Eye (tissue), 1 donor: ENCODE measurements around the gene TMEM236.

ENCODE experiments used
- DNase-seq: peaks from one replicate; pipeline ENCODE4 v3.0.0-alpha.2; 2015

TMEM236 gene

GRCh38 chr10:17789396-17789795, 37.4 kb downstream of the TMEM236 start:
- DNase-seq: no peak

GRCh38 chr10:17790651-17791050, 38.6 kb downstream of the TMEM236 start:
- no peak for DNase-seq

- DNase-seq: no peak
Measured at GRCh38 chr10:17792991-17793390, 41.0 kb downstream of the TMEM236 start.

GRCh38 chr10:17793823-17794644, 42.0 kb downstream of the TMEM236 start:
- no peak for DNase-seq

- no peak for DNase-seq
Measured at GRCh38 chr10:17795083-17795482, 43.1 kb downstream of the TMEM236 start.

DNA sequence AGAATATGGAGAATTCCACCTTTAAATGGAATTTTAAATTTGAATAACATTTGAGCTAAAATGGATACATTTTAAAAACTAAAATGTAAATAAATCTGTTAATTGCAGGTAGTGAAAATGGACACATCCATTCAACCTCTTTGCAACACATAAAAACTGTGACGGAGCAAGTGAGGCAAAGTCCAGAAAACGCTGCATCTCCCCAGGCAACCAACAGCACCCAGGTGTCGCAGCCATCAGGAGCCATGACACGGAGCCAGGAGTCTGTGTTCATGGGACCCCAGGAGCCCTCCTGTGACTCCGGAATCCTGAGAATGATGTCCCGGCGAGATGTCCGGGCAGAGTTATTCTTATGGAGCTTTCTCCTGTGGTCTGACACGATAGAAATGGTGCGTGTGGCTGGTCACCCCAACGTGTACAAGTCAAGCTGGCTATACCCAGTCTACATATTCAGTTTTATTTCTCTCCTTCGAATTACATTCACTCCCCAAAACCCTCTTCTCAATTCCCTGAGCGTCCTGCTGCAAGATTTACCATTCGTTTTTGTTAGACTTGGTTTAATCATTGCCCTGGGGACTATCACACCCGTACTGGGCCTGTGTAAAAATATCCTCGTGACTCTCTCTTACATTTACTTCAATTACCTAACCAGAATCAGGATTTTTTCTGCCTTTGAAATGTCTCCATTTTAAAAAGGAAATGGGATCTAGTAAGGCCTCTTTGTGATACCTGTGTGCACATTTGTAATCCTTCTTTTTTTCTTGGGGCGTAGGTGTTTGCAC, 44.0 kb downstream of the TMEM236 start:
- no peak for DNase-seq

- DNase-seq: no peak
Measured at GRCh38 chr10:17801507-17801906, 49.5 kb downstream of the TMEM236 start.

DNA sequence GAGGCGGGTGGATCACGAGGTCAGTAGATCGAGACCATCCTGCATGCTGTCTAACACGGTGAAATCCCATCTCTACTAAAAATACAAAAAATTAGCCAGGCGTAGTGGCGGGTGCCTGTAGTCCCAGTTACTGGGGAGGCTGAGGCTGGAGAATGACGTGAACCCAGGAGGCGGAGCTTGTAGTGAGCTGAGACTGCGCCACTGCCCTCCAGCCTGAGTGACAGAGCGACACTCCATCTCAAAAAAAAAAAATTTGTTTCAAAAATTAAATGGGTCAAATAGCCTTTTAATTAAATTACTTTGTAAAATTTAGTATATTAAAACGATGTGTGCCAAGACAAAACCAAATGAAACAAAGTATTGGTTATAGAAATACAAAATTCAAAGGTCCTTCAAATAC, 50.3 kb downstream of the TMEM236 start:
- no peak for DNase-seq

DNA sequence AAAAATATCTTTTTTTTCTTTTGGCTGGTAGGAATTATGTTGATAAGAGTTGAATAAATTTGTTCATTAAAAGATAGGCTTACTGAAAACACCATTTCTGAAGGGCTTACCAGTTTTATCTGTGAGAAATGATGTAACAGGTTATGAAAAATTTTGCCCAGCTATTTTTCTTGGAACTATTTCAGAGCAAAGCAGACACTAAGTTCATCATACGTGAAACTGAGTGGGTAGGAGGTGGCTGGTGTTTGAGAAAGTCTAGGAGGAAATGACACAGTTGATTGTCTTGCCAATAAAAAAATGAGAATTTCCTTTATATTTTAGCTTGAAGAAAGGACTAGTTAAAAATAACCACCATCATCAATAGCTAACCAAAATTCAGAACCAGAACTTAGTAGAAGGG, 51.0 kb downstream of the TMEM236 start:
- DNase-seq: no peak

- no peak for DNase-seq
Measured at GRCh38 chr10:17805330-17805729, 53.3 kb downstream of the TMEM236 start.

- peak; percentile 68 for DNase-seq
Measured at GRCh38 chr10:17805921-17806577, 54.0 kb downstream of the TMEM236 start.

- no peak for DNase-seq
Measured at GRCh38 chr10:17808971-17809841, 57.2 kb downstream of the TMEM236 start, which contains the start of gene MRC1. MRC1 (plus strand) TSS chr10:17809348; CDS start chr10:17809466, 118 bp downstream.

DNA sequence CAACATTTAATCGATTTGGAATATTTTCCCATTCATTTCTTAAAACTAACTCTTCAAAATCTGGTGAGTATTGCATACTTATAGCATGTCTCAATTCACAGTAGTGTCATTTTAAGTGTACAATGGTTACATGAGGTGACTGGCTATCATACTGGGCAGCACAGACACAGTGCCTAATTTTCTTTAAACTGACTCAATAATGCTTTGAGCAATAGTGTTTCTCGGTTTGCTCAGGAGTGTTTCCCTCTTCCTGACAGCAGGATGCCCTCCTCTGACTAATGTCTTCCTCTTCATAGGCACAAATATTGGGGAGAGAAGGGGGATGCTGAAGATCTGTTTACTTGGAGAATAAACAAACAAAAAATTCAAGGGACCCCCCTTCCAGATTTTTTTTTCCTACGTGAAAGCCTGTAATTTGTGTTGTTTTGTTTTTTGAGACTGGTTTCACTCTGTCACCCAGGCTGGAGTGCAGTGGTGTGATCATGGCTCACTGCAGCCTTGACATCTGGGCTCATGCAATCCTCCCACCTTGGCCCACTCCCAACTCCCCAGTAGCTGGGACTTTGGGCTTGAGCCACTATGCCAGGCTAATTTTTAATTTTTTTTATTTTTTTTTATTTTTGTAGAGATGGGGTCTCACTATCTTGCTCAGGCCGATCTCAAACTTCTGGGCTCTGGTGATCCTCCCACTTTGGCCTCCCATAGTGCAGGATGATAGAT, 59.3 kb downstream of the TMEM236 start:
- DNase-seq: no peak

DNA sequence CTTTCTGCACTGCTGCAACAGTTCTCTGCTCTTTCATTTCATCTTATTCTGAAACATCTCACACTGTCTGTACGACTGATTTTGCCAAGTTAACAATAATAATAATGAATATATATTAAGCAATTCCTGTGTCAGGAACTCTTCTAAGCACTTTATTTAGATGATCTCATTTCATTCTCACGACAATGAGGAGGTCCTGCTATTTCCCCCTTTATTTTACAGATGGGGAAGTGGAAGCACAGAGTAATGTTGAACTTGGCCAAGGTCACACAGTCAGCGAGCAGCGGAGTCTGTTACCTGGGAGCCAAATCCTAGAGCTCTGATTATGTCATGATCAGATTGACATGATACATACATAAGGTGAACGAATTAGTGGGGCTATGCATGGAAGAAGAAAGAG, 63.0 kb downstream of the TMEM236 start:
- no peak for DNase-seq

GRCh38 chr10:17816199-17816598, 64.2 kb downstream of the TMEM236 start:
- DNase-seq: no peak

- DNase-seq: no peak
Measured at GRCh38 chr10:17817316-17817715, 65.3 kb downstream of the TMEM236 start.

DNA sequence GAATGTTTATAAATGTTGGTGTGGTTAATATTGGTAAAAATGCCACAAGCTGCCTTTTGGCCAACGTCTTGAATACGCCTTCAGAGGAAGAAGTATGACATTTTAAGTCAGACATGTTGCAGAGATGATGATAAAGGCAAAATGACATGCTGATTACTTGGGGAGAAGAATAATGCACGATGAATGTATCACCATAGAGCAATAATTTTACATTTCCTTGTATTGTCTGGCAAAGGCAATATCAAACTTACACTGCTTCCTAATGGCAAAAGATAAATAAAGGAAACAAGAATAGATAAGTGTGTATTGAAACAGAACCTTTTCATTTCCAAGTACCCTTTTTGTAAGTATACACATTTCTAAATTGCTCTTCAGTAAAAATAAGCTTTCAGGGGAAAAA, 65.8 kb downstream of the TMEM236 start:
- DNase-seq: no peak

DNA sequence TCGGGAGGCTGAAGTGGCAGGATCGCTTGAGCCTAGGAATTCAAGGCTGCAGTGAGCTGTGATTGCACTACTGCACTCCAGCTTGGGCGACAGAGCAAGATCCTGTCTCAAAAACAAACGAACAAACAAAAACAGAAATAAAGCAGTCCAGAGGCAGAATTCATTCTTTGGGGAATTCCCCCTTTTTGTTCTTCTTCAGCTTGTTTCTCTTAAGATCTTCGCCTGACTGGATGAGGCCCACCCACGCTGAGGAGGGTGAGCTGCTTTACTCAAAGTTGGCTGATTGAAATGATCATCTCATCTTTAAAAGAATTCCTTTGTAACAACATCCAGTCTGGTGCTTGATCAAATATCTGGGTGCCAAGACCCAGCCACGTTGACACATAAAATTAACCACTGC, 67.8 kb downstream of the TMEM236 start:
- DNase-seq: no peak

GRCh38 chr10:17820943-17821342, 68.9 kb downstream of the TMEM236 start:
- no peak for DNase-seq

- no peak for DNase-seq
Measured at GRCh38 chr10:17821893-17822292, 69.9 kb downstream of the TMEM236 start.

- no peak for DNase-seq
Measured at GRCh38 chr10:17831341-17831740, 79.3 kb downstream of the TMEM236 start.

- DNase-seq: no peak
Measured at GRCh38 chr10:17831896-17832295, 79.9 kb downstream of the TMEM236 start.
